ENCODE measurements around the gene SLFN12L. TPM values are rescaled to one million over a fixed set of nuclear protein-coding genes. Genes with fewer than 3 reads are reported as not detected.

SLFN12L gene
- total RNA-seq, 1 experiment from 2014 or later = 2.7 TPM

- ChIA-PET POLR2A (ENCODE audit: low non-redundant PET) (no interaction called here), CTCF (no interaction called here)
- Histone ChIP-seq H3K36me3 (ENCODE audit: insufficient read depth, low read length, poor library complexity, severe bottlenecking) (no peaks in the 10 kb centered on the region), H3K4me1 (ENCODE audit: insufficient read depth, low read length, poor library complexity, severe bottlenecking) (peaks cover 4% of the 10 kb centered on the region), H3K27me3 (replicated peaks; ENCODE audit: insufficient read depth, low read depth, low read length, poor library complexity) (no peaks in the 10 kb centered on the region), H3K27ac (ENCODE audit: low read depth, low read length, poor library complexity, severe bottlenecking) (no peak within 1 kb of the TSS), H3K9me3 (ENCODE audit: low read depth, low read length, poor library complexity, severe bottlenecking) (no peaks in the 10 kb centered on the region), H3K4me3 (ENCODE audit: low read depth, low read length, poor library complexity, severe bottlenecking) (peak within 1 kb of the TSS; percentile 15)
- intact Hi-C loops (cut with micrococcal nuclease; ENCODE audit: unreplicated experiment) = no loop called here
- no TSS peak for BruUV-seq (replicated peaks)
- TF ChIP-seq CTCF (conservative IDR thresholded peaks at IDR 0.05; ENCODE audit: low read depth, low read length) = no peak
- no peak for TF ChIP-seq EZH2 (IDR thresholded peaks at IDR 0.05; ENCODE audit: borderline replicate concordance, low read depth, low read length, poor library complexity, severe bottlenecking)
- DNase-seq (ENCODE audit: low spot score) = peak; percentile 71
Observed at GRCh38 chr17:35448214-35448898, 89.1 kb downstream of the SLFN12L start, which contains the start of gene SLFN13. TSS of gene SLFN13 (minus strand) at chr17:35448766. CDS start at chr17:35445680, 3,086 bp downstream.

GRCh38 chr17:35447499-35447898 lies 90.0 kb downstream of the SLFN12L start:
- TF ChIP-seq CTCF (conservative IDR thresholded peaks at IDR 0.05; ENCODE audit: low read depth, low read length) (no peak), EZH2 (IDR thresholded peaks at IDR 0.05; ENCODE audit: borderline replicate concordance, low read depth, low read length, poor library complexity, severe bottlenecking) (no peak)
- Histone ChIP-seq H3K4me1 (ENCODE audit: insufficient read depth, low read length, poor library complexity, severe bottlenecking) (peaks cover 4% of the 10 kb centered on the region), H3K27ac (ENCODE audit: low read depth, low read length, poor library complexity, severe bottlenecking) (no peak overlapping the region), H3K9me3 (ENCODE audit: low read depth, low read length, poor library complexity, severe bottlenecking) (no peaks in the 10 kb centered on the region), H3K4me3 (ENCODE audit: low read depth, low read length, poor library complexity, severe bottlenecking) (no peak overlapping the region), H3K27me3 (replicated peaks; ENCODE audit: insufficient read depth, low read depth, low read length, poor library complexity) (no peaks in the 10 kb centered on the region), H3K36me3 (ENCODE audit: insufficient read depth, low read length, poor library complexity, severe bottlenecking) (no peaks in the 10 kb centered on the region)
- no peak for DNase-seq (ENCODE audit: low spot score)
- BruUV-seq (replicated peaks) = no TSS peak
- CTCF ChIA-PET = no interaction called here
- intact Hi-C loops (cut with micrococcal nuclease; ENCODE audit: unreplicated experiment) = no loop called here
- POLR2A ChIA-PET (ENCODE audit: low non-redundant PET) = no interaction called here

- Histone ChIP-seq H3K36me3 (ENCODE audit: insufficient read depth, low read length, poor library complexity, severe bottlenecking) (no peaks in the 10 kb centered on the region), H3K4me3 (ENCODE audit: low read depth, low read length, poor library complexity, severe bottlenecking) (no peak overlapping the region), H3K27me3 (replicated peaks; ENCODE audit: insufficient read depth, low read depth, low read length, poor library complexity) (no peaks in the 10 kb centered on the region), H3K27ac (ENCODE audit: low read depth, low read length, poor library complexity, severe bottlenecking) (no peak overlapping the region), H3K9me3 (ENCODE audit: low read depth, low read length, poor library complexity, severe bottlenecking) (no peaks in the 10 kb centered on the region), H3K4me1 (ENCODE audit: insufficient read depth, low read length, poor library complexity, severe bottlenecking) (peaks cover 4% of the 10 kb centered on the region)
- no peak for DNase-seq (ENCODE audit: low spot score)
- ChIA-PET POLR2A (ENCODE audit: low non-redundant PET) (interaction anchor here (0.7 kb wide), 1 partner anchor 39 kb away, joined by 7 read pairs; no protein-coding TSS in a partner anchor), CTCF (no interaction called here)
- intact Hi-C loops (cut with micrococcal nuclease; ENCODE audit: unreplicated experiment) = no loop called here
- BruUV-seq (replicated peaks) = no TSS peak
- TF ChIP-seq EZH2 (IDR thresholded peaks at IDR 0.05; ENCODE audit: borderline replicate concordance, low read depth, low read length, poor library complexity, severe bottlenecking) (no peak), CTCF (conservative IDR thresholded peaks at IDR 0.05; ENCODE audit: low read depth, low read length) (no peak)
Observed at GRCh38 chr17:35438433-35438832, 99.0 kb downstream of the SLFN12L start.
